ENCODE results near the gene WASHC1.
A peak's percentile ranks its signal among the peaks of the same experiment; 100 is the strongest.
"Not testable (repeated sequence)": the region's sequence is repeated elsewhere in the genome, so short reads cannot be mapped to it uniquely, and the experiment has no call there.

The WASHC1 gene

DNA sequence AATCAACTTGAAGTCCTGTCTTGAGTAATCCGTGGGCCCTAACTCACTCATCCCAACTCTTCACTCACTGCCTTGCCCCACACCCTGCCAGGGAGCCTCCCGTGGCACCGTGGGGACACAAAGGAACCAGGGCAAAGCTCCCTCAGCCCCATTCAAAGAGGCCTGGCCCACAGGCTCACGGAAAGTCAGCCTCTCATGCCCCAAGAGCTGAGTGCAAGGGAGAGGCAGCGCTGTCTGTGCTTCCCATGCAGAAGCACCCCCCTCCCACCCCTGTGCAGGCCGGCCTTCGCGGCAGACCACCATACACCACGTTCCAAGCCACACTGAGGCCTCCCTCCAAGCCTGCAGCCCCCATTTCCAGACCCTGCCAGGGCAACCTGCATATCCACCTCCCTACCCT lies 7.6 kb downstream of the WASHC1 start:
- not testable (repeated sequence) for DNase-seq (ENCODE audit: low read depth); H3K4me3 ChIP-seq (ENCODE audit: low read length)

GRCh38 chr9:16875-17274 lies 12.4 kb downstream of the WASHC1 start:
- H3K4me3 ChIP-seq (ENCODE audit: low read length); DNase-seq (ENCODE audit: low read depth): not testable (repeated sequence)

DNA sequence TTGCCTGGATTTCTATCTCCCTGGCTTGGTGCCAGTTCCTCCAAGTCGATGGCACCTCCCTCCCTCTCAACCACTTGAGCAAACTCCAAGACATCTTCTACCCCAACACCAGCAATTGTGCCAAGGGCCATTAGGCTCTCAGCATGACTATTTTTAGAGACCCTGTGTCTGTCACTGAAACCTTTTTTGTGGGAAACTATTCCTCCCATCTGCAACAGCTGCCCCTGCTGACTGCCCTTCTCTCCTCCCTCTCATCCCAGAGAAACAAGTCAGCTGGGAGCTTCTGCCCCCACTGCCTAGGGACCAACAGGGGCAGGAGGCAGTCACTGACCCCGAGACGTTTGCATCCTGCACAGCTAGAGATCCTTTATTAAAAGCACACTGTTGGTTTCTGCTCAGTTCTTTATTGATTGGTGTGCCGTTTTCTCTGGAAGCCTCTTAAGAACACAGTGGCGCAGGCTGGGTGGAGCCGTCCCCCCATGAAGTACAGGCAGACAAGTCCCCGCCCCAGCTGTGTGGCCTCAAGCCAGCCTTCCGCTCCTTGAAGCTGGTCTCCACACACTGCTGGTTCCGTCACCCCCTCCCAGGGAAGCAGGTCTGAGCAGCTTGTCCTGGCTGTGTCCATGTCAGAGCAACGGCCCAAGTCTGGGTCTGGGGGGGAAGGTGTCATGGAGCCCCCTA lies 15.0 kb downstream of the WASHC1 start:
- H3K4me3 ChIP-seq (ENCODE audit: low read length); DNase-seq (ENCODE audit: low read depth): not testable (repeated sequence)

GRCh38 chr9:11206-11605 lies 18.1 kb downstream of the WASHC1 start:
- TF ChIP-seq, protein P1, sequence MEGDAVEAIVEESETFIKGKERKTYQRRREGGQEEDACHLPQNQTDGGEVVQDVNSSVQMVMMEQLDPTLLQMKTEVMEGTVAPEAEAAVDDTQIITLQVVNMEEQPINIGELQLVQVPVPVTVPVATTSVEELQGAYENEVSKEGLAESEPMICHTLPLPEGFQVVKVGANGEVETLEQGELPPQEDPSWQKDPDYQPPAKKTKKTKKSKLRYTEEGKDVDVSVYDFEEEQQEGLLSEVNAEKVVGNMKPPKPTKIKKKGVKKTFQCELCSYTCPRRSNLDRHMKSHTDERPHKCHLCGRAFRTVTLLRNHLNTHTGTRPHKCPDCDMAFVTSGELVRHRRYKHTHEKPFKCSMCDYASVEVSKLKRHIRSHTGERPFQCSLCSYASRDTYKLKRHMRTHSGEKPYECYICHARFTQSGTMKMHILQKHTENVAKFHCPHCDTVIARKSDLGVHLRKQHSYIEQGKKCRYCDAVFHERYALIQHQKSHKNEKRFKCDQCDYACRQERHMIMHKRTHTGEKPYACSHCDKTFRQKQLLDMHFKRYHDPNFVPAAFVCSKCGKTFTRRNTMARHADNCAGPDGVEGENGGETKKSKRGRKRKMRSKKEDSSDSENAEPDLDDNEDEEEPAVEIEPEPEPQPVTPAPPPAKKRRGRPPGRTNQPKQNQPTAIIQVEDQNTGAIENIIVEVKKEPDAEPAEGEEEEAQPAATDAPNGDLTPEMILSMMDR (IDR thresholded peaks at IDR 0.05; ENCODE audit: insufficient read depth, low read depth, low read length, missing control alignments), result peak; percentile 18
- not testable (repeated sequence) for H3K4me3 ChIP-seq (ENCODE audit: low read length); DNase-seq (ENCODE audit: low read depth)

DNA sequence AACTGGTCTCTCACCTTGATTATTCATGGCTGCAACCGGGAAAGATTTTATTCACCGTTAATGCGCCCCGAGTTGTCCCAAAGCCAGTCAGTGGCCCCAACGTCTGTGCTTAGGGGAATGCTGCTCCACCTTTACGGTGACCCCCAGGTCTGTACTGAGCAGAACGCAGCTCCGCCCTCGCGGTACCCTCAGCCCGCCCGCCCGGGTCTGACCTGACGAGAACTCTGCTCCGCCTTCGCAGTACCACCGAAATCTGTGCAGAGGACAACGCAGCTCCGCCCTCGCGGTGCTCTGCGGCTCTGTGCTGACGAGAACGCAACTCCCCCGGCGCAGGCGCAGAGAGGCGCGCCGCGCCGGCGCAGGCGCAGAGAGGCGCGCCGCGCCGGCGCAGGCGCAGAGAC lies 18.6 kb downstream of the WASHC1 start:
- not testable (repeated sequence) for H3K4me3 ChIP-seq (ENCODE audit: low read length)

DNA sequence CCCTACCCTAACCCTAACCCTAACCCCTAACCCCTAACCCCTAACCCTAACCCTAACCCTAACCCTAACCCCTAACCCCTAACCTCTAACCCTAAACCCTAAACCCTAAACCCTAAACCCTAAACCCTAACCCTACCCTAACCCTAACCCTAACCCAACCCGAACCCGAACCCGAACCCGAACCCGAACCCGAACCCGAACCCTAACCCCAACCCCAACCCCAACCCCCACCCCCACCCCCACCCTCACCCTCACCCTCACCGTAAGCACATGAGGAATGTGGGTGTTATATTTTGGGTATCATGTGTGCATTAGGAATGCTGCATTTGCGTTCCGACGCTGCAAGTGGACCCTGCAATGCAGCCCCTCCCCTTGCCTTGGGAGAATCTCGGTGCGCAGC lies 19.0 kb downstream of the WASHC1 start:
- not testable (repeated sequence) for DNase-seq (ENCODE audit: low read depth); H3K4me3 ChIP-seq (ENCODE audit: low read length)

More for the DNA sequence above, 18.6 kb downstream of the WASHC1 start:
- peak; percentile 21 for DNase-seq (ENCODE audit: low read depth)

All from epithelial cell of esophagus (primary cell).